NAMALWA (cell line): ENCODE results near the gene CARS1.
"Not testable (repeated sequence)": the region's sequence is repeated elsewhere in the genome, so short reads cannot be mapped to it uniquely, and the experiment has no call there.

ENCODE experiments used
- DNase-seq: peaks from one replicate; pipeline ENCODE4 v3.0.0-alpha.2; 2015; ENCODE audit warnings: low spot score

CARS1 gene

GRCh38 chr11:3089236-3090061 lies 32.2 kb upstream of the CARS1 start:
- DNase-seq: no peak

- no peak for DNase-seq
Observed at GRCh38 chr11:3088806-3089205, 31.6 kb upstream of the CARS1 start.

DNA sequence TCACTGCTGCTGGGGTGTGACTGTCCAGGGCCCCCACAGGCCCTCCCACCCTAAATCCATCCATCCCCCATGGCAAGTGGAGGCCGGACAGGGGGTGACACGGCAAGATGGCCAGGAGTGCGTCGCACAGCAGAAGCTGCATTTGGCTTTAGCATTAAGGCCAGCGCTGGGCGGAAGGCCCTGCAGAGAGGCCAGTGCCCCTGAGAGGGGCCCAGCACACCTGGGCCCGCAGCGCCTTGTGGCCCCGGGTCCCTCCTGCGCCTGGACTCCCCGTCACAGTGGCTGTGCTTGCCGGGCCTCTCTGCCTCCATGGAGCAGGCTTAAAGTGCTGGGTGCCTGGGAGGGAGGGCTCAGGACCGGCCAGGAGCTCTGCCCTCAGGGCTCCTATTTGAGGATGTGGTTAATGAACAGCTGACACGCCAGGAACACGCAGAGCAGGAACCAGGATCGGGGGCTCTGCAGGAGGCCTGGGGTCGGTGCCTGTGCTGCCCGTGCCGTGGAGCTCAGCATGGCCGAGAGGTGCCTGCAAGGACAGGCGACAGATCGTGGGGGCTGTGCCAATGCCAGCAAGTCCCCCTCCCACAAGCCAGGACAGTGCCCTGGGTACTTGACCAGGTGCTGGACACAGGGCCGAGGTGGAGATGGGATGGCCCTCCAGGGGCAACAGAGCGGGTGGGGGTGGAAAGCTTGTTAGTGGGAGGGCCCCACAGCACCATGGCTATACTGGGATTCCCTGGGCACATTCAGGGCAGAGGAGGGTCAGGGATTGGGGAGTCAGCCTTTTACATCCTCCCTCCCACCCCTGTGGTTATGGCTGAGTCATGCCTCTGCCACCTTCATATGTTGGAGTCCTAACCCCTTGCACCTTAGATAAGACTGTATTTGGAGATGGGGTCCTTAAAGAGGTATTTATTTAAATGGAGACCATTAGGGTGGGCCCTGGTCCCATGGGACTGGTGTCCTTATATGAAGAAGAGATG lies 30.9 kb upstream of the CARS1 start:
- DNase-seq: no peak

- no peak for DNase-seq
Observed at GRCh38 chr11:3087373-3087772, 30.1 kb upstream of the CARS1 start.

DNA sequence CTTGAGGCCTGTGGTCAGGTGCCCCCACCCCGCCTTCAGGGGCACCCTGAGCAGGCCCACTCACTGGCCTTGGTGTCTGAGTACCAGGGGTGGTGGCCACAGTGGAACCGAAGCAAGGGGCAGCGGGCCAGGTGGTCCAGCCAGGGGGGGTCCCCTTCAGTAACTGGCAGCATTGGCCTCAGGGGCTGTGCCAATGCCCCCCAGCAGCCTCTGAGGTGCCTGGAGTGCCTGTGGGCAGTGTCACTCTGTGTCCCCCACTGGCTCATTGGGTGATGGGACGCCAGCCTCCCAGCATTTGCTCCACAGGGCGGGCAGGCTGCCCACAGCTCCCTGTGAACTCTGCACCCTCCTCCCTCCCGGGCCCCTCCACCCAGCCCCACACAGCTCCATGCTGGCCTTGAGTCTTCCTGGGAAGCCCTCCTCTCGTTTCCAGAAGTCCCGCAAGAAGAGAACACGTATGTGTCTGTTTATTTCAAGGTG lies 29.5 kb upstream of the CARS1 start:
- DNase-seq: no peak

GRCh38 chr11:3086114-3086513 lies 28.9 kb upstream of the CARS1 start:
- no peak for DNase-seq

GRCh38 chr11:3085052-3085451 lies 27.8 kb upstream of the CARS1 start:
- no peak for DNase-seq

GRCh38 chr11:3083321-3083720 lies 26.1 kb upstream of the CARS1 start:
- no peak for DNase-seq

DNA sequence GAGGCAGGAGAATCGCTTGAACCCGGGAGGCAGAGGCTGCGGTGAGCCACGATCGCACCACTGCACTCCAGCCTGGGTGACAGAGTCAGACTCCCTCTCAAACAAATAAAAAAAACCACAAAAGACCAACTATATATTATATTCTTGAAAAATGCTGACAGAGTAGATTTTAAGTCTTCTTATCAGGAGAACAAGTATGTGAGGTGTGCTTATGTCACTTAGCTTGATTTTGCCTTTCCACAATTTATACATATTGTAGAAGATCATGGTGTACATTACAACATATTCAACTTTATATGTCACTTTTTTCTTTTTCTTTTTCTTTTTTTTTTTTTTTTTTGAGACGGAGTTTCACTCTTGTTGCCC lies 24.1 kb upstream of the CARS1 start:
- no peak for DNase-seq

DNA sequence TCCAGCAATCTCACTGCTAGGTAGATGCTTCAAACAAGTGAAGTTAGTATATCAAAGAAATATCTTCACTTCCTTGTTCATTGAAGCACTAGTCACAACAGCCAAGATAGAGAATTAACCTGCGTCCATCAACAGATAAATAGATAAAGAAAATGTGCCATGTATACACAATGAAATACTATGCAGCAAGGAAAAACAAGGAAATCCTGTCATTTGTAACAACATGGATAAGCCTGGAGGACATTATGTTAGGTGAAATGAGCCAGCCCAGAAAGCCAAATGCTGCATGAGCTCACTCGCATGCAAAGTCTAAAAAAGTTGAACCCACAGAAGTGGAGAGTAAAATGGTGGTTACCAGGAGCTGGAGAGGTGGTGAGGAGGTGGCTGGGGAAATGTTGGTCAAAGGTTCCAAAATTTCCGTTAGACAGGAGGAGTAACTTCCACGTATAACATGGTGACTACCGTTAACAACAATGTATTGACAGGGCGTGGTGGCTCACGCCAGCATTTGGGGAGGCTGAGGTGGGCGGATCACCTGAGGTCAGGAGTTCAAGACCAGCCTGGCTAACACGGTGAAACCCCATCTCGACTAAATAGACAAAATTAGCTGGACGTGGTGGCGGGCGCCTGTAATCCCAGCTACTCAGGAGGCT lies 23.6 kb upstream of the CARS1 start:
- no peak for DNase-seq

DNA sequence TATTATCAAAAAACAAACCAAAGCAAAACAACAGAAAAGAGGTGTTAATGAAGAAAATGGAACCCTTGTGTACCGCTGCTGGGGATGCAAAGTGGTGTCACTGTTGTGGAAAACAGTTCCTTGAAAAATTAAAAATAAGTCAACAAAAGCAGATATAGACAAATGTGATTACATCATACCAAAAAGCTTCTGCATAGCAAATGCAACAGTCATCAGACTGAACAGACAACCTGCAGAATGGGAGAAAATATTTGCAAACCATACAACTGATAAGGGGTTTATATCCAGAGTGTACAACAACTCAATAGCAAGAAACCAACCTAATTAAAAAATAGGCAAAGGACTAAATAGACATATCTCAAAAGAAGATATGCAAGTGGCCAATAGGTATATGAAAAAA lies 22.9 kb upstream of the CARS1 start:
- DNase-seq: no peak

DNA sequence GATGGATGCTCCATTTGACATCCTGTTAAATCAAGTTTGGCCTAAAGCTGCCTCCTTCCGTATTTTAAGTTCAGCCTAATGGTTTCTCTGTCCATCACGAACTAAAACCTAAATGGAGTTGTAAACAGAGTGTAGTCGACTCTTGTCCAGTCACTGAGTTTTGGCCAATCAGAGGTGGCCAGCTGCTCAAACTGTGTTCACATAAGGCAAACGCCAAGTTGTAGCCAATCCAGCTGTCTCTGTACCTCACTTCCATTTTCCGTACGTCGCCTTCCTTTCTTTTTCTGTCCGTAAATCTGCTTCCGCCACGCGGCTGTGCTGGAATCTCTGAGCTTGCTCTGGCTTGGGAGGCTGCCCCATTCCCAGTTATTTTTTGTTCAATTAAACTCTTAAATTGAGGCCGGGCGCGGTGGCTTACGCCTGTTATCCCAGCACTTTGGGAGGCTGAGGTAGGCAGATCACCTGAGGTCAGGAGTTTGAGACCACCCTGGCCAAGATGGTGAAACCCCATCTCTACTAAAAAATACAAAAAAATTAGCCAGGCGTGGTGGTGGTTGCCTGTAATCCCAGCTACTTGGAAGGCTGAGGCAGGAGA lies 20.7 kb upstream of the CARS1 start:
- no peak for DNase-seq

DNA sequence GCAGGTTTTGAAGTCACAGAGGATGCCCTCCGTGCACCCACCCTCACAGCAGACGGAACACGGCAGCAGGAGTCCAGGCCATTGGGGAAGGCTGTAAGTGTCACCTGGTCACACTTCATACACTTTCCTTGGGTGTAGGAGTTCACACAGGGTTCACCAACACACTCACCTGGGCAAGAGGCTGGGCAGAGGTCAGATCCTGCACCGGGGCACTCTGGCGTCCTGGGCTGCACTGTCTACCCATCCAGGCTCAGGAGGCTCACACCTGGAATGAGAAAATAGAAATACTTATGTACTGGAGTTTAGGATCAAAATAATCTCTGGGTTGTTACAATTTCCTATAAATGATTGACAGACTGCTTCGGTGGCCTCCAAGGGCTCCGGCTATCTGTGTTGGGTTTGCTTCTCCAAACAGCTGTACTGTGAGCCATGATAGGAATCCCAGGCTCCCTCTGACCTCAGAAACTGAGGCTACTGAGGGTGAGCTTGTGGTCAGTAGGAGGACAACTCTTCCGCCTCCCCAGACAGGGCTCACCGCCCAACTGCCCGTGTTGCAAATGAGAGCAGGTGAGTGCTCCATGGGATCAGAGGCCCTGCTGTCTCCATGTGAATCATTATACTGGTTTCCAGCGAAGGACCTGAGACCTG lies 20.1 kb upstream of the CARS1 start:
- DNase-seq: no peak

DNA sequence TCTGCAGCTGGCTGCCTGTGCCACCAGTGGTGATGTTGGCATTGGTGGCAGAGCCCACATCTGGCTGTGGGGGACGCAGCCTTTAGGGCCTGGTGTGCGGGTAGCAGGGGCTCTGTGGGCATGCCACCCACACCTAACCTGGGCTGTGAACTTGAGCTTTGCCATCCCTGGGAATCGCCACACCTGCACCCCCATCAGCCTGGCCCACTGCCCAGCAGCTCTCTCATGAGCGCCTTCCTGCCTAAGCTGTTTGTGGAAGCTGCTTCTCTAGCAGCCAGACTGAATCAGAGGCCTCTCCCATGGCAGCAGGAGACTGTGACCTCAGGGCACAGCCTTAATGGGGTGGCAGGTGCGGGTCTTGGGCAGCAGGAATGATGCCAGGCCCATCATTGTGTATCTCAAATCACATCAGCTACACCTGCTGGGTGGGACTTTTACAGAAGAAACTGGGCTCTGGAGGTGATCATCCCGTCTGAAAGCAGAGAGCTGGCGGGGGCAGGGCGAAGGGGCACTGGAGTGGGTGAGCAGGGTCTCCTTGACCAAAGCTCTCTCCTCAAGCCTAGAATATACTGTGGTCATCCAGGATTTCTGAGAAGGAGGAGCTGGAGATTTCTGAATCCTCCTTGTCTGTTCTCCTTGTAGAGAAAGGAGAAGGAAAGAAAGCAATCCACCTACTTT lies 17.8 kb upstream of the CARS1 start:
- no peak for DNase-seq

- no peak for DNase-seq
Observed at GRCh38 chr11:3073029-3073435, 15.8 kb upstream of the CARS1 start.

- no peak for DNase-seq
Observed at GRCh38 chr11:3069425-3069824, 12.2 kb upstream of the CARS1 start.

DNA sequence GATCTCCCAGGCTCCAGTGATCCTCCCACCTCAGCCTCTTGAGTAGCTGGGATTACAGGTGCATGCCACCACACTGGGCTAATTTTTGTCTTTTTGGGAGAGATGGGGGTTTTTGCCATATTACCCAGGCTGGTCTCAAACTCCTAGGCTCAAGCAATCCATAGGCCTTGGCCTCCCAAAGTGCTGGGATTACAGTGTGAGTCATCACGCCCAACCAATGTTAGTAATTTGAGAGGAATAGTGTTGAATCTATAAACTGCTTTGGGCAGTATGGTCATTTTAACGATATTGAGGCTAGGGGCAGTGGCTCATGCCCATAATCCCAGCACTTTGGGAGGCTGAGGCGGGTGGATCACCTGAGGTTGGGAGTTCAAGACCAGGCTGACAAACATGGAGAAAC lies 9.1 kb upstream of the CARS1 start:
- not testable (repeated sequence) for DNase-seq

- DNase-seq: not testable (repeated sequence)
Observed at GRCh38 chr11:3064709-3065108, 7.5 kb upstream of the CARS1 start.

DNA sequence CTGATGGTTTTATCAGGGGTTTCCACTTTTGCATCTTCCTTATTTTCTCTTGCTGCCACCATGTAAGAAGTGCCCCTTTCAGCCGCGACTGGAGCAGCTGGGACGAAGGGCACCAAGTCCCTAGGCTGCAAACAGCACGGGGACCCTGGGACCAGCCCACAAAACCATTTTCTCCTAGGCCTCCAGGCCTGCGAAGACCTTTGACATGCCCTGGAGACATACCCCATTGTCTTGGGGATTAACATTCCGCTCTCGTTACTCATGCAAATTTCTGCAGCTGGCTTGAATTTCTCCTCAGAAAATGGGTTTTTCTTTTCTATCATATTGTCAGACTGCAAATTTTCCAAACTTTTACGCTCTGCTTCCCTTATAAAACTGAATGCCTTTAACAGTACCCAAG lies 6.7 kb upstream of the CARS1 start:
- DNase-seq: not testable (repeated sequence)

- not testable (repeated sequence) for DNase-seq
Observed at GRCh38 chr11:3063432-3063831, 6.2 kb upstream of the CARS1 start.
